COLO668 (cell line): ENCODE measurements around the gene FOXF2.
A peak's percentile ranks its signal among the peaks of the same experiment; 100 is the strongest.

ENCODE experiments used
- DNase-seq: peaks from one replicate; lab custom pipeline; 2025; ENCODE audit not compliant: unreplicated experiment; lab: John Stamatoyannopoulos, UW

Gene FOXF2

GRCh38 chr6:1378065-1379016 is 11.0 kb upstream of the FOXF2 start:
- no peak for DNase-seq

- no peak for DNase-seq
Observed at GRCh38 chr6:1379017-1379787, 10.2 kb upstream of the FOXF2 start.

DNA sequence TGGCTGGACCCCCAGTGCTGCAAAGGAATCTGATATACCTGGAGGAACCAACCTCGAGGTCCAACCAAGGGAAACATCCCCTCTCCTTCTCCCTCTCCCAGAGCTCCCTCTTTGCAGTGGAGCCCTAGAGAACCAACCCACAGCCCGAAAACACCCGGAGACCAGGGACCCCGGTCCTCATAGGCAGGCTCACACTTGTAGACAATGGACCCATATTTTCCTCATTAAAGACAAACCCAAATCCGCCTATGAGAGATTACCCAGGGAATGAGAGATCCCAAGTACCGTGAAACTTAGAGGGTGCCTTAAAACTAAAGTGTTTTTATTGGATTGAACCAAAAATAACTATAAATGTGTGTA is 9.6 kb upstream of the FOXF2 start:
- no peak for DNase-seq

DNA sequence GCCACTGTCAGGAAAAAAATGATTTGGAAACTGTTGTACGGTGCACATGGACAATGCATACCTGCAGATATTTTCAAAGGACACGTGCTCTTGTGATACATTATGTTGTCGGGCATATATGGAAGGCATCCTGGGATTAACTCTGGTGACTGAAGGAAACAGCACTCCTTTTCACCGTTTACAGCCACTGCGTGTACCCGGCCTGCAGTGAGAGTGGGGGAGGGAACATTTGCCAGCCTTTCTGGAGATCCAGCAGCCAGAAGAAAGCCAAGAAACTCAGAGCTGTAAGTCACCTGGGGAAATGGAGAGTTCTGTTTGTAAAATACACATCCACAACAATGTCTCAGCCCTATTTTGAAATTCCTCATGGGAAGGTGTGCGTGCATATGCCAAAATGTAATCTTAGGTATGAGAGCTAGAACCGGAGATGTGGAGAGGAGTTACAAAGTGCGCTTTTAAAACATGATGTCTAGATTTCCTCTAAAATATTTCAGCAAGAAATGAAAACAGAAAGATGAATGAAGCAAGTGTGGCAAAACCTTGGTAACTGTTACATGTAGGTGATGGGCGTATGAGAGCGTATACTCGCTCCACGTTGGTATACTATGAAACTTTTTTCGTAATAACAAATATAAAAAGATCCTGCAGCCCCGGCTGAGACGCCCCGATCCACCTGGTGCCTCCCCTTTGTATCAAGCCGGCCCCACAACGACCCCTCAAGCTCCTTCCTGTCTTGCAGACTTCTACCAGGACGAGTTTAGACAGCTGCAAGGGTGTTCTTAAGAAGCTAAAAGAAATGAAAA is 8.6 kb upstream of the FOXF2 start:
- DNase-seq: no peak

- peak; percentile 28 for DNase-seq
Observed at GRCh38 chr6:1381481-1382330, 7.7 kb upstream of the FOXF2 start.

DNA sequence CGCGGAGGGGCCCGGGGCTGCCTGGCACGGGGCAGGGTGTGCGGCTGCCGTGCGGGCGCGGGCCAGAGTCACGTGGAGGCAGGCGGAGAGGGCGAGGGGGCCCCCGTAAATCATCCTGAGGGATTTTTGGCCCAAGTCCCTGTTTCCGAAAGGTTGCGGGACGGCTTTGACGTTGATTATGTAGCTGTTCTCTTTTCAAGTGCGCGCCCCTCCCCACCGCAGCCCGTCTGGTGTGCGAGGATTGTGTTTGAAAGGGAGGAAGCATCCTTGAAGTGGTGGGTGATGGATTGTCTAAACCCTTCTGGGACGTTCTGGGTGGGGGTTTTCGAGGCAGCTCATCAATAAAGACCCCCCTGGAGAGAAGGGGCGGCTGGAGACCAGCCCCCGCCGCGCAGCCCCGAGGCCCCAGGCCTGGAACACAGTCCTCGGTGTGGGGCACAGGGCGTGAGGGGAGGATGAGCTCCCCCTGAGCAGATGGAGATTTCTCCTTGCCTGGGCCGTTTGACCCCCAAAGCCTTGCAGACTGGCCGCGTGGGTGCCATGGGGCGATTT is 7.0 kb upstream of the FOXF2 start:
- DNase-seq: no peak

DNA sequence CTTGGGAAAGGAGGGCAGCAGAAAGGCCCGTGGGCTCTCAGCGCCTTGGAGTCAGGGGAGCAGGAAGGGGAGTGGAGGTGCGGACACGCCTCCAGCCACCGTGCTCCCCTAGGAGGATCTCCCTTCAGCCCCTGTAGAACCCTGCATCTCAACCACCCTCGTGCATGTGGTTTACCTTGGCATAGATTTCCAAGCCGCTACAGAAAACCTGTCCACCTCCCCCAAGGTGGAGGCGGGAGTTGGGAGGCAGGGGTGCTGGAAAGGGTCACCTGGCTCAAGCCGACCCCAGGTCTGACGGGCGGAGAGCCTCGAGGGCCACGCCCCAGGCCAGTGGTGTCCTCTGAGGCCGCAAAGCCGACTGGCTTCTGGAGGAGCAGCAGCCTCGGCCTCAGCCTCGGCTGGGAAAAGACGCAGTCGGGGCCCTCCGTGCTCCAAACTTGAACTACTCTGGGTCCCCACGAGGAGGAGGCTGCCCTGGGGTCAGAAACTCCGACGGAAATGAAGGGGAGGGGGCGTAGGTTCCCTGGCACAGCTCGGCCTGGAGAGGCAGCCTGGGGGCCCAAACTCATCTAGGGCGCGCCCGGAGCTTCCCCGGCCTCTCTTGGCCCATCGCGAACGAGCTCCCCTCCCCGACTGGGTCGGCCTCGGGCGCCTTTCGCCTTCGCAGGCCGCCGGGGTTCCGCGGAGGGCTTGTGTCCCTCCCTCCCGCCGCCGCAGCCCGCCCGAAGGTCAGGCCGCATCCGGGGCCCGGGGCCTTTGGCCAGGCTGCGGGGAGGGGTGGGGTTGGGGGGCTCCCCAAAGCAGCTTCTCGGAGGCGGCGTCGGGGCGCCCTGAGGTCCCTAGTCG is 6.3 kb upstream of the FOXF2 start:
- DNase-seq: no peak

DNA sequence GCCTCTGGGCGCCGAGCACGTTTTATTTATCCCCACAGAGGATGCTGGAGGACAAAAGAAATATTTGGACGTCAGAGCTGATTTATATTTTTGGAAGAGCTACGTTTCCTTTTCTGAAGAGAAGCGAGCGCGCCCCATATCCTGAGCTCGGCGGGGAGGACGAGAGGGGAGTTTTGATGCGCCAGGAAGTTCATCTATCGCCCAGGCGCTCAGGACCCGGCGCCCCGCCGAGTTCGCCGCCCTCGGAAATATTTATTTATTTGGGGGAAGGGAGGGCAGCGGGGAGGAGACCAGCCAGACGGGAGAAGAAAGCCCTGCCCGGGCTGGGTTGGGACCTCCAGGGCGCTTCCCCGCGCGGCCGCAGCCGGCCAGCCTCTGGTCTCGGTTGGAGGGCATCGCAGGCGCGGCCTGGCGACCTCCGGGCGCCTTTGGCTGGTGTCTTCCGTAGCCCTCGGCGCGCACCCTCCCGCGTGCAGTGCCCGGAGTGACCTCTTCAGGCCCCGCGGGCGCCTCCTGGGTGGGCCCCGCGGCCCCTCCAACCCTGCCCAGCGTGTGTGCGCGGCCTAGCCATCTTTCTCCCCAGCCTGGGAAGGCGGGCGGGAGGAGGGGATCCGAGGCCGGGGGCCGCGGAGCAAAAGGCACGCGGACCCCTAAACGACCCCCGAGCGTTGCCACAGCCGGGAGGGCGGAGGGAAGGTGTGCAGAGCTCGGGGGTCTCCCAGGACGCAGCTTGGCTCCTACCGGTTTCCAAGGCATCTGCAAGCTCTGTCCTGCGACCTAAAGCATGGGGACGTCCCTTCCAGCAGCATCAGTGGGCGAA is 5.4 kb upstream of the FOXF2 start:
- DNase-seq: no peak

DNA sequence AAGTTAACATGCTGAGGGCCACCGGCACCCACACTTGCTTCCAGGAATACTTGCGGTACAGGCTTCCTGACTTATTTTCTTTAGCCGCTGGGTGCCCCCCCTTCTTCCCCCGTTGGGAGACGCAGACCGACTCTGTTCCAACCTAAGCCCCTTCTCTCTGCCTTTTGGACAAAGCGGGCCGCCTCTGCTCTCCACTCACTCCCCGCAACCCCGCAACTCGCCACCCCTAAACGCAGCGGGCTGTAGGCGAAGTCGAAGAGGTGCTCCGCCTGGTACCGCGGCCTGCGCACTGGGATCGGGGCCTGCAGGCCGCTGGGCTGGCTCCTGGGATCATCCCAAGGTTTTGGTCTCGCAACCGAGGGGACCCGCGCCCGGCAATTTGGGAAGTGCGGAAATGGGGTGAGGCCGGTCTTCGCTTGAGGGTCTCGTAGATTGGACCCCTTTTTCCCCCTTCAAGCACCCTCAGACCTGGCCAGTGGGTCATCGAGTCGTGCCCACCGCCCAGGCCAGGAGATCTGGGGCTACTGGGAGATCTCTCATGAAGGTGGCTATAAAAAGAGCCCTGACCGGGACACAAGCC is 4.7 kb upstream of the FOXF2 start:
- DNase-seq: no peak

DNA sequence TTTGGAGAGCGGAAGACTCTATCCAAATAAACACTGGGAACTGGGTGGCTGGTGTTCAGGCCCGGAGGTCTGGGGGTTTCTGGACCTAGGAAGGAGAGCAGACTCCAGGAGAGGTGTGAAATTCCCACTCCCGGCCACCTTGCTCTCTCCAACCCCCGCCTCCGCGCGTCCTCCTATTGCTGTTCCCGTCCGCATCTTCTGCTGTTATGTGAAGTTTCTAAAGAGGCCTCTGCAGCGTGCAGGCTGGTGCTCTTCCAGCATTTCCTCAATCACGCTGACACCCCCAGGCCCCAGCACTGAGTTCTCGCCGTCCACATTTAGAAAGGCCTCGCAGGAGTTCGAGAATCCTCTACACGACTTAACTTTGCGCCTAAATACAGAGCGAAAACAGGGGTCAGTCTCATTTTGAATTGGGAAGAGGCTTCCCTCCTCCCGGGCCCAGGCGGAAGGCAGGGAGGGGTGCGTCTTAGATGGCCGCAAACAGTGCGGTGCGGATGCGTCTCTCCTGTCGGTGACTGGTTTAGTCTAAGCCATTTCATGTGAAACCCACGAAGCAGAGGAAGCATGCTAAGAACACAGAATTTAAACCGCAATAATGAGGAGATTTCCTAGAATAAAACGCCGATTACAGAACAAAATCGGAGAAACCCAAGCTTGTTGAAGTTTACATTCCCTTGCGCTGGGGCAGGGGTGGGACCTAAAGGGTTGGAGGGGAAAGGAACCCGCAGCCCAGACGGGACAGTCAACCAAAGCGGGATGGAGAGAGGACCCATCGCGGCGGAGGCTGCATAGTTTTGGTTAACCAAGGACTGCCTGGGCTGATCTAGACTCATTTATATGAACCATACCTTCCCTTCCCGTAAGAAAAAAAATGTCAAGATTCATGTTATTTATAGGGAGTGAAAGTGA is 4.0 kb upstream of the FOXF2 start:
- DNase-seq: no peak

- no peak for DNase-seq
Observed at GRCh38 chr6:1386038-1386709, 3.2 kb upstream of the FOXF2 start.

DNA sequence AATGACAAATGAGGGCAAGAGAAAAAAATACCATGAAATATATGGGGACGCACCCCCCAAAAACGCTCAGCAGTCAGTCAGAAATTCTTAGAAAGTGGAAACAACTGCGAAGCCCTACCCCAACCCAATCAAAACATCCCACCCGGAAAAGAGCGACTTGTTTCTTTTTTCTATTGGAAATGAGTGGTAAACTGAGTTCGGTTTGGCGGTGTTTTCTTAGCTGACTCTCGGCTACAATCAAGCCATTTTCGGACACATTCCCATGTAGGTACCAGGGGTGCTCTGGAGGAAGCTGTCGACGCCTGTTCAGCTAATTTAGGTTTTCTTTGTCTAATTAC is 1.9 kb upstream of the FOXF2 start:
- no peak for DNase-seq

DNA sequence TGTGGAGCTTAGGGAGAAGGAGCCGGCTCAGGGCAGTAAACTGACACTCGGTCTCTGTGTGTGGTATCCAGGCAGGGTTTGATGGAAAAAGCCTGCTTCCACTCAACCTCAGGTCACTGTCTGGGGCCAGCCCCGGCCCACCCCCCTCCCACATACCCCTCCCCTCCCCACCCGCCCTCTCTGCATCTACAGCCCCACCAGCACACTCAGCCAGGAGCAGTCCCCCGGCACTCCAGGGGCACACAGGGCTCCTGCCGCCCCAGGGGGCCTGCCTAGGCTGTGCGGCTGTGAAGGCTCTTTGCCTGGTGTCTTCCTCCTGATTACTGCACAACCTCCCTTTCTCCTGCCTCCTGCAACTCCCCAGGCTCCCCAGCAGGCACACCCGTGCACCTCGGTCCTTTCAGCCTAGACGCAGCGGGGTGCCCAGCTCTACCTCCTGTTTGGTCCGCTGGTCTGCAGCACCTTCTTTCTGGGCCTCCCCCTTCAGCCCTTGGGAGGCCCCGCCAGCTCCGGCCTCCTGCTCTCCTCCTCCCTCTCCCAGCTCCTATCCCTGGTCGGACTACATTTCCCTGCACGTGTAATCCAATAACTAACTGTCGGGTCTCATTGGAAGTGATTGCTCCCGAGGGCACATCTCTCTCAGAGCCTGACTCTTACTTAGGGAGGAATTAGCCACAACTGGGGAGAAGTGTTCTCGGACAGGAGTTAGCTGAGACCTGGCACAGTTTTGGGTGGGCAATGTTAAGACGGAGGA is 1.3 kb upstream of the FOXF2 start:
- no peak for DNase-seq

- no peak for DNase-seq
Observed at GRCh38 chr6:1388630-1389368, 577 bp upstream of the FOXF2 start.
